Mesendoderm (in vitro differentiated cells): ENCODE results near the gene P4HA3.

Experiments used
- DNase-seq: peaks from one replicate; pipeline ENCODE4 v3.0.0; 2013
- H2AK5ac ChIP-seq: 2 replicates; pipeline ENCODE4 v1.6.1; 2013; ENCODE audit warnings: low read length, inconsistent platforms
- H2BK120ac ChIP-seq: 2 replicates; pipeline ENCODE4 v1.6.1; 2013; ENCODE audit warnings: low read depth, mild to moderate bottlenecking, low read length, moderate library complexity, mixed read lengths
- H2BK15ac ChIP-seq: replicated peaks from 2 replicates; pipeline ENCODE4 v1.6.1; 2013; ENCODE audit warnings: low read depth, mild to moderate bottlenecking, moderate library complexity
- H2BK5ac ChIP-seq: 2 replicates; pipeline ENCODE4 v1.6.1; 2013; ENCODE audit warnings: low read length, inconsistent platforms
- H3K18ac ChIP-seq: 2 replicates; pipeline ENCODE4 v1.6.1; 2013; ENCODE audit warnings: mild to moderate bottlenecking, low read length, mixed read lengths
- H3K23ac ChIP-seq: one replicate; pipeline ENCODE4 v1.6.1; 2013; ENCODE audit warnings: low read length
- H3K27ac ChIP-seq: 2 replicates; pipeline ENCODE4 v1.5.1; 2013; ENCODE audit warnings: low read depth, mild to moderate bottlenecking, inconsistent platforms, low read length, moderate library complexity
- H3K27me3 ChIP-seq: 2 replicates; pipeline ENCODE4 v1.6.1; 2013; ENCODE audit warnings: low read length, control low read depth, mild to moderate bottlenecking, inconsistent platforms; ENCODE audit not compliant: insufficient read depth, poor library complexity
- H3K36me3 ChIP-seq: 2 replicates; pipeline ENCODE4 v1.6.1; 2013; ENCODE audit warnings: low read length, inconsistent platforms; ENCODE audit not compliant: control insufficient read depth, insufficient read depth
- H3K4ac ChIP-seq: one replicate; pipeline ENCODE4 v1.6.1; 2013; ENCODE audit warnings: low read depth, mild to moderate bottlenecking, low read length, moderate library complexity
- H3K4me1 ChIP-seq: 2 replicates; pipeline ENCODE4 v1.6.1; 2013; ENCODE audit warnings: low read depth, low read length, inconsistent platforms; ENCODE audit not compliant: control insufficient read depth
- H3K4me2 ChIP-seq: 2 replicates; pipeline ENCODE4 v1.6.1; 2013; ENCODE audit warnings: low read length
- H3K4me3 ChIP-seq: 2 replicates; pipeline ENCODE4 v1.5.1; 2013; ENCODE audit warnings: mild to moderate bottlenecking, low read length
- H3K56ac ChIP-seq: one replicate; pipeline ENCODE4 v1.6.1; 2013; ENCODE audit warnings: low read length
- H3K79me1 ChIP-seq: 2 replicates; pipeline ENCODE4 v1.6.1; 2013; ENCODE audit warnings: low read length, inconsistent platforms
- H3K79me2 ChIP-seq: 2 replicates; pipeline ENCODE4 v1.6.1; 2013; ENCODE audit warnings: mild to moderate bottlenecking, low read length; ENCODE audit not compliant: control insufficient read depth, insufficient read depth
- H3K9ac ChIP-seq: 2 replicates; pipeline ENCODE4 v1.6.1; 2013; ENCODE audit warnings: low read length, inconsistent platforms
- H4K5ac ChIP-seq: one replicate; pipeline ENCODE4 v1.6.1; 2013; ENCODE audit warnings: low read length
- H4K8ac ChIP-seq: one replicate; pipeline ENCODE4 v1.6.1; 2013; ENCODE audit warnings: low read depth, mild to moderate bottlenecking, control low read depth, low read length, moderate library complexity
- WGBS: extraction: QIAGEN DNeasy Blood & Tissue Kit; methylation state at CpG from one replicate; pipeline ENCODE4 v1.1.7; 2013; ENCODE audit warnings: low lambda C conversion rate, missing lambda C conversion rate; ENCODE audit not compliant: insufficient coverage; ENCODE audit errors: extremely low coverage; 5-methylcytosine and 5-hydroxymethylcytosine counted together

P4HA3 gene

DNA sequence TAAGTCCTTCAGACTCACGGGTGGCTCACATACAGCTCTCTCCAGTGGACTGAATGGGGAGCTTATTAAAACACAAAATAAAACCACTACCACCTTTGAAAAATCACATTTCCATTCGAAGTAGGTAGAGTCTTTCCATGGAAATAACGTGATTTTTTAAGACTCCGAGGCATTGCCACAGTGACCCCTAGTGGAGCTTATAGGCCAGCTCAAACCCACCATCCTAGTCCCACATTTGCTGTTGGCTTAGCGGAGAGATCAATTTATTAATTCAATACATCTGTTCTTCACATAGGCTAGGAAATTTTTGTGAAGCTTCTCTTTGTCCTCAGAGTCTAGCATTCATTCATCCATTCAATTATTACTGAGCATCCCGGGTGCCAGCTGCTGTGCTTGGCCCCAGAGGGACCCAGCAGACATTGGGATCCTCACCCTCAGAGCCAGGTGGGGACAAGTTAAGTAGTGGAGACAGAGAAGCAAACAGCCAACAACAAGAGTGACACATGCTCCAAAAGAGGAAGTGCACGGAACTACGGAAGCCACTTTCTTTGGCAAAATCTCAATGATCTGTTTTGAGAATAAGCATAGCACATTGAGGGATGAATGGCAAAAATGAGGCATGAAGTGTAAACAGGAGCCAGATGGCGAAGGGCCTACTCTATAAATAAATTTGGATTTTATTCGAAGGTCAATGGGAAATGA lies 10.2 kb upstream of the P4HA3 start:
- WGBS, result 100% methylated on average over 1 of the region's 10 CpGs
- Histone ChIP-seq H3K79me2 (no peaks in the 10 kb centered on the region), H3K27me3 (no peaks in the 10 kb centered on the region), H2BK120ac (no peak overlapping the region), H2BK5ac (no peak overlapping the region), H3K9ac (no peak overlapping the region), H3K4ac (no peak overlapping the region), H3K4me2 (no peak overlapping the region), H3K79me1 (no peaks in the 10 kb centered on the region), H2BK15ac (no peak overlapping the region), H3K18ac (no peak overlapping the region), H3K4me3 (no peak overlapping the region), H2AK5ac (no peak overlapping the region), H4K5ac (no peak overlapping the region), H3K23ac (no peak overlapping the region), H3K27ac (no peak overlapping the region), H4K8ac (no peak overlapping the region), H3K4me1 (no peaks in the 10 kb centered on the region), H3K36me3 (no peaks in the 10 kb centered on the region), H3K56ac (no peak overlapping the region)
- peak; percentile 46 for DNase-seq

DNA sequence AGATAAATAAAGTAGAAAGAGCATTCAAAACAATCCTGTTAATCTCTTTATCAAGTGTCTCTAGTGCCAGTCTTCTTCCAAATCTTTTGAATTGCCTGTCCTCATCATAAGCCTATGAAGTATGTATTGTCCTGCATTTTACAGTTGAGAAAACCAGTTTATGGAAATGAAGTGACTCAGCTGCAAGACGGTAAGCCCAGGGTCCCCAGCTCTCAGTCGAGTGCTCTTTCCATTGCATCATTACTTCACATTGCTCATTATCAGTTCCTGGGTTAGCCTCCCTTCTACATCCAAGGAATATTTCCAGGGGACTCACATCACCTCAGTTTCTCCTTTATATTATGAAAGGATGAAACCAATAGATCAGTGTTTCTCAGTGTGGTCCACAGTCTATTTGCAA lies 9.1 kb upstream of the P4HA3 start:
- Histone ChIP-seq H3K27ac (no peak overlapping the region), H3K9ac (no peak overlapping the region), H3K36me3 (no peaks in the 10 kb centered on the region), H3K4me2 (no peak overlapping the region), H3K27me3 (no peaks in the 10 kb centered on the region), H2BK15ac (no peak overlapping the region), H3K79me2 (no peaks in the 10 kb centered on the region), H2BK5ac (no peak overlapping the region), H2AK5ac (no peak overlapping the region), H3K4me1 (no peaks in the 10 kb centered on the region), H4K5ac (no peak overlapping the region), H2BK120ac (no peak overlapping the region), H3K79me1 (no peaks in the 10 kb centered on the region), H3K56ac (no peak overlapping the region), H3K4me3 (no peak overlapping the region), H3K23ac (no peak overlapping the region), H3K18ac (no peak overlapping the region), H3K4ac (no peak overlapping the region), H4K8ac (no peak overlapping the region)
- DNase-seq, result no peak
- no CpG with 5 or more reads among the region's 2 CpGs for WGBS

DNA sequence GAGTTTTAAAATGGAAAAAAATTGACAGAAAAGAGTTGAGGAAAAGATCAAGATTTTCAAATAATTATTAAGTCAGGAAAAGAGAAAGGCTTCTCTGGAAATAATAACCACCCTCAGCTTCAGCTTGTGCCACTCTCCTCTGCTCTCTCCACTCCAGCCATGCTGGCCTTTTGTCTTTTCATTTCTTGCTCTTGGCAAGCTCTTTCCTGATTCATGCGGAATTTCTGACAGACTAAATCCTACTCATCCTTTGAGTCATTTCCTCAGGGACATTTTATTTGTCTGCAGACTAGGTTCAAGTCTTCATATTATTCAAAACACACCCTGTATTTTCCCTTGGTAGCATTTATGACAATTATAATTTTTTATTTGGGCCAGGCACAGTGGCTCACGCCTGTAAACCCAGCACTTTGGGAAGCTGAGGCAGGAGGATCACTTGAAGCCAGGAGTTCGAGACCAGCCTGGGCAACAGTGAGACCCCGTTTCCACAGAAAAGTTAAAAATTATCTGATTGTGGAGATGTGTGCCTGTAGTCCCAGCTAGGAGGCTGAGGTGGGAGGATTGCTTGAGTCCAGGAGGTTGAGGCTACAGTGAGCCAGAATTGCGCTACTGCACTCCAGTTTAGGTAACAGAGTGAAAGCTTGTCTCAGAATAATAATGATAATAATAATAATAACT lies 7.8 kb upstream of the P4HA3 start:
- H3K79me2 ChIP-seq, result no peaks in the 10 kb centered on the region
- H2BK15ac ChIP-seq, result no peak overlapping the region
- no peaks in the 10 kb centered on the region for H3K27me3 ChIP-seq
- DNase-seq, result no peak
- H3K36me3 ChIP-seq, result no peaks in the 10 kb centered on the region
- no peak overlapping the region for H3K56ac ChIP-seq
- H3K4ac ChIP-seq, result no peak overlapping the region
- no CpG with 5 or more reads among the region's 5 CpGs for WGBS
- H2BK5ac ChIP-seq, result no peak overlapping the region
- H3K4me3 ChIP-seq, result no peak overlapping the region
- H3K4me1 ChIP-seq, result no peaks in the 10 kb centered on the region
- H3K27ac ChIP-seq, result no peak overlapping the region
- no peak overlapping the region for H3K18ac ChIP-seq
- H2AK5ac ChIP-seq, result no peak overlapping the region
- no peak overlapping the region for H2BK120ac ChIP-seq
- H3K79me1 ChIP-seq, result no peaks in the 10 kb centered on the region
- no peak overlapping the region for H3K4me2 ChIP-seq
- H4K5ac ChIP-seq, result no peak overlapping the region
- no peak overlapping the region for H4K8ac ChIP-seq
- no peak overlapping the region for H3K23ac ChIP-seq
- H3K9ac ChIP-seq, result no peak overlapping the region

DNA sequence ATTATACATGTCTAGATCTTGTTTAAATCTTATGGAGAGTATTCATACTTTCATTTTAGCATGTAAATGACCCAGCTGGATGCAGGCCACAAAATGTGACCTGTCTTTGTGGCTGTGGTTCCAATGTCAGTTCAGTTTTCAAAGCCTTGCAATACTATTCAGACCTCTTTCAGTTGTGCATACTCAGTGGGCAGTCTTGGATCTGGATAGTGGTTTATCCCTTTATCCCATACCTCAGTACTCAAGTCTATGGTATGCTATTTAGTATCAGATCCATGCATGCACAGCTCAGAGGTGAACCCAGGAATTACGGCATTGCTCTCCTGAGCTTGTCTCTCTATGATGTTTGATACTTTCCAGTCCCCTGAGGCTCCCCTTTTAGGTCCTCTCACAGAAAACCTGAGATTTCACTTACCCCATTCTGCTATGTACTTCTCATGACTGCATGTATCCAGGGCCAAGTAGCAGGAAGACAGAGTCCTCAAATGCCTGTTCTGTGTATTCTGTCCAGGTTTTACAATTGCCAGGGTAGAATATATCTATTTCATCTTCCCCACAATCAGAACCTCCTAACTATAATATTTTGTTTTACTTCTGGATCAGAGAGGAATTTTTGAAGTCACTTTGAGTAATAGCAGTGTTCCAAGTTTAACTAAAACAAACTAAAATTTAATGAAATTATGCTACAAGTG lies 6.9 kb upstream of the P4HA3 start:
- Histone ChIP-seq H3K18ac (no peak overlapping the region), H2BK15ac (no peak overlapping the region), H3K79me1 (no peaks in the 10 kb centered on the region), H3K79me2 (no peaks in the 10 kb centered on the region), H3K23ac (no peak overlapping the region), H3K4me2 (no peak overlapping the region), H4K8ac (no peak overlapping the region), H3K56ac (no peak overlapping the region), H2BK120ac (no peak overlapping the region), H3K27me3 (no peaks in the 10 kb centered on the region), H2AK5ac (no peak overlapping the region), H3K36me3 (no peaks in the 10 kb centered on the region), H3K27ac (no peak overlapping the region), H3K4me1 (no peaks in the 10 kb centered on the region), H3K4me3 (no peak overlapping the region), H3K4ac (no peak overlapping the region), H3K9ac (no peak overlapping the region), H2BK5ac (no peak overlapping the region), H4K5ac (no peak overlapping the region)
- WGBS, result no CpG with 5 or more reads among the region's 1 CpG
- DNase-seq, result no peak

DNA sequence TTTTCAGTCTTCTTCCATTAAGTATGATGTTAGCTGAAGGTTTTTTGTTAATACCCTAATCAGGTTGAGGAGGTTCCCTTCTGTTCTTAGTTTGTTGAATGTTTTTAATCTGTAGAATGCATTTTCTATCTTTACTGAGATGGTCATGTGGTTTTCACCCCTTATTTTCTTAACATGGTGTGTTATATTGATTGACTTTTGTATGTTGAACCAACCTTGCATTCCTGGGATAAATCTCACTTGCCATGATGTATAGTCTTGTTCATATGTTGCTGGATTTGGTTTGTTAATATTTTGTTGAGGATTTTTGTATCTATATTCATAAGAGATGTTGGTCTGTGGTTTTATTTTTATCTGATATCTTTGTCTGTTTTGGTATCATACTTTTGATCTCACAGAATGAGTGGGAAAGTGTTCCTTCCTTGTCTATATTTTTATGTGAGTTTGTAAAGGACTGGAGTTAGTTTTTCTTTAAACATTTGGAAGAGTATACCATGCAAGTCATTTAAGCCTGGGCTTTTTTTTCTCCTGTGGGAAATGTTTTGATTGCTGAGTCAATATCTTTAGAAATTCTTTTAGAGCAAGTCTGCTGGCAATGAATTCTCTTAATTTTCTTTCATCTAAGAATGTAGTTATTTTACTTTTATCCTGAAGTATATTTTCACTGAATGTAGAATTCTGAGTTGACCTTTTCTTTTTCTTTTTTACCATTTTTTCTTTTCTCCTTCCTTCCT lies 5.5 kb upstream of the P4HA3 start:
- Histone ChIP-seq H4K8ac (no peak overlapping the region), H2AK5ac (no peak overlapping the region), H3K36me3 (no peaks in the 10 kb centered on the region), H2BK15ac (no peak overlapping the region), H4K5ac (no peak overlapping the region), H3K27me3 (no peaks in the 10 kb centered on the region), H3K23ac (no peak overlapping the region), H3K4ac (no peak overlapping the region), H3K27ac (no peak overlapping the region), H3K4me2 (no peak overlapping the region), H3K9ac (no peak overlapping the region), H3K79me1 (no peaks in the 10 kb centered on the region), H2BK120ac (no peak overlapping the region), H3K4me3 (no peak overlapping the region), H2BK5ac (no peak overlapping the region), H3K4me1 (no peaks in the 10 kb centered on the region), H3K18ac (no peak overlapping the region), H3K79me2 (no peaks in the 10 kb centered on the region), H3K56ac (no peak overlapping the region)
- DNase-seq, result no peak
